MG63 (cell line): ENCODE data around the gene ENSA. TPM values are rescaled to one million over a fixed set of nuclear protein-coding genes. Genes with fewer than 3 reads are reported as not detected.
"Not testable (repeated sequence)": the region's sequence is repeated elsewhere in the genome, so short reads cannot be mapped to it uniquely, and the experiment has no call there.

Source experiments
- DNase-seq: peaks from one replicate; pipeline ENCODE4 v3.0.0-alpha.2; 2020
- H3K27me3 ChIP-seq: fragments of 250-450 bp; sonication (Bioruptor Pico); 2 replicates; pipeline ENCODE4 v1.5.1; 2020; ENCODE audit warnings: mild to moderate bottlenecking, moderate library complexity
- H3K36me3 ChIP-seq: fragments of 250-450 bp; sonication (Bioruptor Pico); 2 replicates; pipeline ENCODE4 v1.5.1; 2020; ENCODE audit warnings: mild to moderate bottlenecking, moderate library complexity
- H3K4me3 ChIP-seq: fragments of 250-450 bp; sonication (Bioruptor Pico); 2 replicates; pipeline ENCODE4 v1.5.1; 2020; ENCODE audit warnings: mild to moderate bottlenecking, moderate library complexity
- H3K9me3 ChIP-seq: fragments of 250-450 bp; sonication (Bioruptor Pico); 2 replicates; pipeline ENCODE4 v1.5.1; 2020; ENCODE audit warnings: mild to moderate bottlenecking, moderate library complexity
- total RNA-seq: library from RNA; depleted of rRNA; stranded (reverse); fragments of >200 nt; shearing (Covaris generic); gene quantifications from 2 replicates; pipeline ENCODE4 v1.2.3, GENCODE V29; 2014; ENCODE audit warnings: low replicate concordance; rRNA removed

Gene ENSA
- total RNA-seq = 172 and 256 TPM in 2 replicates

- Histone ChIP-seq H3K4me3 (peak within 1 kb of the TSS; percentile 98), H3K27me3 (no peaks in the 10 kb centered on the region), H3K9me3 (no peaks in the 10 kb centered on the region), H3K36me3 (peaks cover 42% of the 10 kb centered on the region)
- peak; percentile 99 for DNase-seq
Measured at GRCh38 chr1:150629115-150629928, at the start of gene ENSA. TSS of gene ENSA (minus strand) at chr1:150629612. CDS start at chr1:150629470, 142 bp downstream.

- peaks cover 16% of the 10 kb centered on the region for H3K36me3 ChIP-seq
- DNase-seq = no peak
- H3K27me3 ChIP-seq = no peaks in the 10 kb centered on the region
- H3K9me3 ChIP-seq = no peaks in the 10 kb centered on the region
- no peak overlapping the region for H3K4me3 ChIP-seq
Measured at GRCh38 chr1:150678988-150679387, 49.6 kb upstream of the ENSA start.

GRCh38 chr1:150674881-150675280, 45.5 kb upstream of the ENSA start:
- no peak overlapping the region for H3K4me3 ChIP-seq
- H3K9me3 ChIP-seq = no peaks in the 10 kb centered on the region
- DNase-seq = no peak
- peaks cover 22% of the 10 kb centered on the region for H3K36me3 ChIP-seq
- no peaks in the 10 kb centered on the region for H3K27me3 ChIP-seq

- H3K4me3 ChIP-seq = no peak overlapping the region
- DNase-seq = no peak
Measured at GRCh38 chr1:150663321-150663720, 33.9 kb upstream of the ENSA start.

GRCh38 chr1:150662811-150663210, 33.4 kb upstream of the ENSA start:
- no peak overlapping the region for H3K4me3 ChIP-seq
- no peaks in the 10 kb centered on the region for H3K27me3 ChIP-seq
- DNase-seq = no peak
- no peaks in the 10 kb centered on the region for H3K9me3 ChIP-seq
- H3K36me3 ChIP-seq = peaks cover 38% of the 10 kb centered on the region

More at GRCh38 chr1:150663321-150663720, 33.9 kb upstream of the ENSA start:
- Histone ChIP-seq H3K9me3 (no peaks in the 10 kb centered on the region), H3K36me3 (peaks cover 38% of the 10 kb centered on the region), H3K27me3 (no peaks in the 10 kb centered on the region)

- no peak overlapping the region for H3K4me3 ChIP-seq
- H3K9me3 ChIP-seq = no peaks in the 10 kb centered on the region
- DNase-seq = no peak
- H3K36me3 ChIP-seq = peaks cover 42% of the 10 kb centered on the region
- no peaks in the 10 kb centered on the region for H3K27me3 ChIP-seq
Measured at GRCh38 chr1:150661156-150661555, 31.7 kb upstream of the ENSA start.

GRCh38 chr1:150660584-150660983, 31.2 kb upstream of the ENSA start:
- no peak overlapping the region for H3K4me3 ChIP-seq
- DNase-seq = no peak
- no peaks in the 10 kb centered on the region for H3K27me3 ChIP-seq
- peaks cover 39% of the 10 kb centered on the region for H3K36me3 ChIP-seq
- no peaks in the 10 kb centered on the region for H3K9me3 ChIP-seq

GRCh38 chr1:150657064-150657463, 27.7 kb upstream of the ENSA start:
- H3K27me3 ChIP-seq, H3K9me3 ChIP-seq, DNase-seq, H3K4me3 ChIP-seq: not testable (repeated sequence)
- peaks cover 41% of the 10 kb centered on the region for H3K36me3 ChIP-seq

- H3K4me3 ChIP-seq, H3K27me3 ChIP-seq, H3K9me3 ChIP-seq, DNase-seq: not testable (repeated sequence)
- H3K36me3 ChIP-seq = peaks cover 34% of the 10 kb centered on the region
Measured at GRCh38 chr1:150654635-150655034, 25.2 kb upstream of the ENSA start.

GRCh38 chr1:150650193-150650592, 20.8 kb upstream of the ENSA start:
- H3K9me3 ChIP-seq = no peaks in the 10 kb centered on the region
- no peak overlapping the region for H3K4me3 ChIP-seq
- H3K36me3 ChIP-seq = peaks cover 65% of the 10 kb centered on the region
- no peak for DNase-seq
- no peaks in the 10 kb centered on the region for H3K27me3 ChIP-seq

- Histone ChIP-seq H3K36me3 (peaks cover 61% of the 10 kb centered on the region), H3K27me3 (no peaks in the 10 kb centered on the region), H3K4me3 (no peak overlapping the region), H3K9me3 (no peaks in the 10 kb centered on the region)
- DNase-seq = no peak
Measured at GRCh38 chr1:150649441-150650075, 20.1 kb upstream of the ENSA start.

GRCh38 chr1:150642296-150642695, 12.9 kb upstream of the ENSA start:
- Histone ChIP-seq H3K9me3 (no peaks in the 10 kb centered on the region), H3K27me3 (no peaks in the 10 kb centered on the region), H3K36me3 (peaks cover 20% of the 10 kb centered on the region), H3K4me3 (no peak overlapping the region)
- no peak for DNase-seq

- DNase-seq, H3K27me3 ChIP-seq, H3K36me3 ChIP-seq, H3K4me3 ChIP-seq, H3K9me3 ChIP-seq: not testable (repeated sequence)
Measured at GRCh38 chr1:150641126-150641815, 11.9 kb upstream of the ENSA start.

- not testable (repeated sequence) for DNase-seq, H3K36me3 ChIP-seq, H3K9me3 ChIP-seq, H3K27me3 ChIP-seq, H3K4me3 ChIP-seq
Measured at GRCh38 chr1:150638430-150638829, 9.0 kb upstream of the ENSA start.

GRCh38 chr1:150634839-150635622, 5.6 kb upstream of the ENSA start:
- H3K36me3 ChIP-seq, H3K4me3 ChIP-seq, H3K9me3 ChIP-seq, H3K27me3 ChIP-seq, DNase-seq: not testable (repeated sequence)

GRCh38 chr1:150628766-150629114, 672 bp downstream of the ENSA start:
- Histone ChIP-seq H3K4me3 (peak overlapping the region; percentile 98), H3K36me3 (peaks cover 46% of the 10 kb centered on the region), H3K27me3 (no peaks in the 10 kb centered on the region), H3K9me3 (no peaks in the 10 kb centered on the region)
- DNase-seq = no peak
